ENCODE measurements around the gene NPHP1.
"Not testable (repeated sequence)": the region's sequence is repeated elsewhere in the genome, so short reads cannot be mapped to it uniquely, and the experiment has no call there.

Gene NPHP1

GRCh38 chr2:110204408-110205385 lies at the start of gene NPHP1:
TSS of gene NPHP1 (minus strand) at chr2:110205013. CDS start at chr2:110204968, 45 bp downstream.
- peak; percentile 69 to 77 for DNase-seq (ENCODE audit: low read depth in 1 of 2, low spot score in 1 of 2)

- not testable (repeated sequence) for DNase-seq (ENCODE audit: low read depth in 1 of 2, low spot score in 1 of 2)
These were observed 43.4 kb upstream of the NPHP1 start for GRCh38 chr2:110248081-110248795.

DNA sequence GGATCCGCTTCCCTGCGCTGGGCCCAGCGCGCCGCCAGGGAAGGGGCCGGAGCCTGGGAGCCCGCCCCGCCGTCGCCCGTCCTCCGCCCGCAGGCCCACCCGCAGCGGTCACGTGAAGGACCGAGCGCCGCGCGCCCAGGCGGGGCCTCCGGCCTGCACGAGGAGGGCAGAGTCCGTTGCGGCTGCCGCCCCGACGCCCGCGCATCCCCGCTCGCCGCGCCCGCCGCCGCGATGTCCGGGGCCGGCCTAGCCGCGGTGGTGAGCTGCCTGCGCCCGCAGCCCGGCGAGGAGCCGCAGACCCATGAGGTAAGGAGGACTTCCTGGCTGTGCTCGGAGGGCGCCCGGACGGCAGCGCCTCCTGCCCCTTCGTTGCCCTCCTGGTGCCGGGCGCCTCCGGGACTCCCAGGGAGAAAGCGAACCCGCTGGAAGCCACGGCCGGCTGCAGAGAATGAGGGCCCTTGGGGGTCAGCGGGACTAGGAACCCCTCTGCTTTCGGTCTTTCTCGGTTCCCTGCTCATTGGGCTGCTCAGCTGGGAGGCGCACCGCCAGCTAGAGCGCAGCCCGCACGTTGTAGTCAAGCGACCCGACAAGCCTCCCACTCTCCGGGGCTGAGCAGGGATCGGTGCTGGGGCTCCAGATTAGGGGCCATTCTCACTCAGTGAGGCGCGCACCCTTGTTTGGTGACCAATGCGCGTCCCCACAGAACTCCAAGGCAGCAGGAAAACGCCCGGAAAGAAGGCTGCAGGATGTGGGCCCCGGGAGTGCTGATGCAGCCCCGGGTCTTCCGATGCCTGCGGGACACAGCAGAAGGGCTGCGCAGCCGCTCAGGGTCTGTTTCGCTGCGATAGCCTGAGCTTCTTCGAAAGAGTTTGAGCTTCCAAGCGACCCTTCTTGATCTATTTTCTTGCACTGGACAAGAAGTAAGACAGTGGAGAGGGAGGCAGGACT lies 40.9 kb upstream of the NPHP1 start:
- DNase-seq (ENCODE audit: low read depth in 1 of 2, low spot score in 1 of 2): not testable (repeated sequence)

- DNase-seq (ENCODE audit: low read depth in 1 of 2, low spot score in 1 of 2): not testable (repeated sequence)
These were observed 38.5 kb upstream of the NPHP1 start for GRCh38 chr2:110243283-110243682.

- not testable (repeated sequence) for DNase-seq (ENCODE audit: low read depth in 1 of 2, low spot score in 1 of 2)
These were observed 29.7 kb upstream of the NPHP1 start for GRCh38 chr2:110234514-110234913.

GRCh38 chr2:110229886-110230285 lies 25.1 kb upstream of the NPHP1 start:
- DNase-seq (ENCODE audit: low read depth in 1 of 2, low spot score in 1 of 2): not testable (repeated sequence)

- DNase-seq (ENCODE audit: low read depth in 1 of 2, low spot score in 1 of 2): not testable (repeated sequence)
These were observed 17.8 kb upstream of the NPHP1 start for GRCh38 chr2:110222626-110223025.

GRCh38 chr2:110221938-110222337 lies 17.1 kb upstream of the NPHP1 start:
- no peak for DNase-seq (ENCODE audit: low read depth in 1 of 2, low spot score in 1 of 2)

- no peak for DNase-seq (ENCODE audit: low read depth in 1 of 2, low spot score in 1 of 2)
These were observed 15.4 kb upstream of the NPHP1 start for GRCh38 chr2:110220190-110220564.

GRCh38 chr2:110219496-110220189 lies 14.8 kb upstream of the NPHP1 start:
- DNase-seq (ENCODE audit: low read depth in 1 of 2, low spot score in 1 of 2): no peak

- not testable (repeated sequence) for DNase-seq (ENCODE audit: low read depth in 1 of 2, low spot score in 1 of 2)
These were observed 14.1 kb upstream of the NPHP1 start for GRCh38 chr2:110218889-110219288.

DNA sequence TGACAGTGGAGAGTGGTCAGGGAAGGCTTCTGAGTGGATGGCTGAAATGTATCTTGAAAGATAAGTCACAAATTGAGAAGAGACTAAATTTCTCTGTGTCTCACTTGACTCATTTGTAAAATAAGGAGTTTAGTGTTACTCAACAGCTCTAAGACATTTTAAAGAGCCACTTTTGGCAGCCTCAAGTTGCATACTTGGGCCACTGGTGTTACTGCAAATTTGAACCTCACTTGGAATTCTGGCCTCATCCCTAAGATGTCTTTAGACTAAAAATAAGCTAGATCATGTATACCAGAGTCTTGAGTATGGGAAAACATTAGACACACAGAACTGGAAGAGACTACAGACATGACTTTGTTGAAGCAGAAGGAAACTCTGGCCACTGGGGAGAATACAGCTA lies 12.0 kb upstream of the NPHP1 start:
- DNase-seq (ENCODE audit: low read depth in 1 of 2, low spot score in 1 of 2): no peak

DNA sequence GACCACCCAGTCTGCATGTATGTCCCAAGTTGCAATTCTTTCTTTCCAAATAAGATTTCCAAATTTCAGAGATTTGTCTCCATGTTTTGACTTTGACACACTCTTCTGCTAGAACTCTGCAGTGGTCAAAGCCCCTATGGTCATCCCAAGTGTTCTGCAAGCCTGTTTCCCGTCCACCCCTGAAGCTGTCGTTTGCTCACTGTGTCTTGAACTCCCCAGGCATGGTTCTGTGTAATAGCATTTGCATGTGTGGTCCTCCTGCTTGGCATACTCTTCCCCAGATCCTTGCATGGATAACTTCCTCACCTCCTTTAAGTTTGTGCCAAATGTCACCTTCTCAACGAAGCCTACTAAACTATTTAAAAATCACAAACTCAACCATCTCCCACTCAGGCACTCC lies 11.4 kb upstream of the NPHP1 start:
- DNase-seq (ENCODE audit: low read depth in 1 of 2, low spot score in 1 of 2): no peak

DNA sequence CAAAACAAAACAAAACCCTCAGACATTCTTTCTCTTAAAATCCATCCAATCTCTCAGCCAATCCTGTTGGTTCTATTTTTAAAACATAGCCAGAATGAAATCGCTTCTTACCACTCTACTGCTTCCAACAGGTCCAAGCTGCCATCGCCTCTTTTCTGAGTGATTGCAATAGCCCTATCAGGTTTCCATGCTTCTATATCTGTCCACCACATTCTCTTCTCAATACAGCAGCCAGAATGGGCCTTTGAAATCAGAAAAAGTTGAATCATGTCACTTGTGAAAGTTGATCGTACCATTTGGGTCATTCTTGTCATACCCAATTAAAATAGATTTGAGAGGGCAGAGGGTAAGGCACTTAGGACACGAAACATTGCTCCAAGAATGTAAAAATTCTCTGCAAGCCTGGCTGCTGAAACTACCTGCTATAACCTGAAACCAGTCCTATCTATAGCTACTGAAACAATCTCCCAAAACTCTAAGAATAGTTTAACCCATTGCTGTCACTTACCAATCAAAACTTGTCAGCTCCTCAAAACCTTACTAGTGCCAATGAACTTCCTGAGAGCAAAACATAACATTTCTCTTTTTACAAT lies 10.8 kb upstream of the NPHP1 start:
- DNase-seq (ENCODE audit: low read depth in 1 of 2, low spot score in 1 of 2): no peak

- DNase-seq (ENCODE audit: low read depth in 1 of 2, low spot score in 1 of 2): no peak
These were observed 10.3 kb upstream of the NPHP1 start for GRCh38 chr2:110215091-110215490.

GRCh38 chr2:110213522-110213921 lies 8.7 kb upstream of the NPHP1 start:
- not testable (repeated sequence) for DNase-seq (ENCODE audit: low read depth in 1 of 2, low spot score in 1 of 2)

DNA sequence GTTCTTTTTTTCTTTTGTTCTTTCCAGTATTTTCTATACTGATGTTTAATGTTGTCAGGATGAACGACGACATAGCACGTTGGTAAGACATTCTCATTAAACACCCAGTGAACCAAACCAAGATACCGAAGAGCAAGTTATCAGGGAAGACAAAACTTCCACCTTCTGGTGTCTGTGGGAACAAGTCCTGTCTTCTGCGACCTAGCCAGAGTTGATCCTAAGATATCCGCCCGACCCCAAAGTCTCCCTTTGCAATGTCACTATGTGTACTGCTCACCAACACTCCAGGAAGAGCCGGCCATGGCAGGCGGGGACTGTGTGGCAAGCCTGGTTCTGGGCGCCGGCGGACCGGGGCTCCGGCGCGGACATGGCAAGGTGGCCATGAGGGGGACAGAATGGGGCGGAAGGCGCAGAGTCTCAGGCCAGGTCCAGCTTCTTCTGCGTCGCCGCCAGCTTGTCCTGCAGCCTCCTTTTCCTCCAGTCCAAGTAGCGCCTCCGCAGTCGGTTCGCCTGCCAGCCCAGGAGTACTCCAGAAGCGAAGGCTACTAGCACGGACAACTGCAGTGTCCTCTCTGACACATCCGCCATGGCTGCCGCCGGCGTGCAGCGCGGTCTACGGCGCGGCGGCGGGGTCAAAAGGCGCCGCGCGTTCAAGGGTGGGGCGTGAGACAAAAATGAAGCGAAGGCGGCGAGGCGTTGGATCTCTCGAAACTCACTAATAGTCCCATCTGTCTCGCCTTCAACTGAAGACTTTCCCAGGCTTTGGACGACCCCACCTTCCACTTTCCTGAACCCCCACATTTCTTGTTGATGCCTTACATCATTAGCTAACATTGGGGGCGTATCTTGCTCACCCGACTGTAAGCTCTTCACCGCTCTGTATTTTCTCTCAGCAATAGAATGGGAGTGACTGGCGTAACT lies 7.4 kb upstream of the NPHP1 start, which contains the start of gene MTLN:
Gene MTLN (minus strand): TSS at position 610 of the 921 bp plus-strand sequence. CDS start 22 bp downstream, at position 588.
- DNase-seq (ENCODE audit: low read depth in 1 of 2, low spot score in 1 of 2): peak; percentile 33 to 58

DNA sequence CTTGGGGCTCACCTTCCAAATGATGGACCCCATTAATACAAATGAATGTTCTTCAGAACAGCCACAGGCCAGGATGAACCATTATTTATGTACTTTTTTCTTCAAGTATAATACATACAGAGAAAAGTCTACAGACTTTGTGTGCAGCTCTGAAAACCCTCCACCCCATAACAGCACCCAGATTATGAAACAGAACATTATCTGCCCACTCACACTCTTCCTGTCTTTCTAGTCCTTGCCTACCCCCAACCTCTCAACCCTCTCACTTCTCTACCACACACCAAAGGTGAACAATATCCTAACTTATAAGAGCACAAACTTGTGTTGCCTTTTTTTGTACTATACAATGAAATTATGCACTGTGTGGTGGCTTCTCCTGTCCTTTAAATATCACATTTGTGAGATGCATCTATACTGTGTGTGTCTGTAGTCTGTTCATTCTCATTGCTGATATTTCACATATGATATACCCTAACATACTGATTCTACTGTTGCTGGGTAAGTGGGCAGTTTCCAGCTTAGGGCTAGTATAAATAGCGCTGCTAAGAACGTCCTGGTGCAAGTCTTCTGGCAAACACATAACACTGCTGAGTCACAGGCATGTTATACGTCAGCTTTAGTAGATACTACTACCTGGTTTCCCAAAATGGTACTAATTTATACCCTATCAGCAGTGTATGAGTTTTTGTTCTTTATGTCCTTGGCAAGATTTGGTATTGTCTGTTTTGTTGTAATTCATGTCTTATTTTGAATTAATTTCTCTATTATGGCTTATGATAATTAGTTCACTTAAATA lies 1.0 kb upstream of the NPHP1 start:
- DNase-seq (ENCODE audit: low read depth in 1 of 2, low spot score in 1 of 2): no peak
